HUDEP-2 (cell line): ENCODE results near the gene C3orf70.
"Not testable (repeated sequence)": the region's sequence is repeated elsewhere in the genome, so short reads cannot be mapped to it uniquely, and the experiment has no call there.

Experiments used
- DNase-seq, 76 experiments: peaks; one replicate each; lab custom pipeline; 2025; ENCODE audit not compliant: unreplicated experiment in 76 of 76; lab: John Stamatoyannopoulos, UW

Gene C3orf70

GRCh38 chr3:185151101-185151963 is 1.5 kb downstream of the C3orf70 start:
- no peak for DNase-seq

- no peak for DNase-seq
Measured at GRCh38 chr3:185150561-185150960, 2.3 kb downstream of the C3orf70 start.

GRCh38 chr3:185149591-185149990 is 3.3 kb downstream of the C3orf70 start:
- no peak for DNase-seq

- DNase-seq = no peak
Measured at GRCh38 chr3:185145511-185145910, 7.3 kb downstream of the C3orf70 start.

- no peak for DNase-seq
Measured at GRCh38 chr3:185144784-185145183, 8.1 kb downstream of the C3orf70 start.

- DNase-seq = no peak
Measured at GRCh38 chr3:185137821-185138220, 15.0 kb downstream of the C3orf70 start.

- no peak for DNase-seq
Measured at GRCh38 chr3:185134509-185134908, 18.4 kb downstream of the C3orf70 start.

- DNase-seq = no peak
Measured at GRCh38 chr3:185131602-185132256, 21.1 kb downstream of the C3orf70 start.

- DNase-seq = no peak
Measured at GRCh38 chr3:185129083-185129482, 23.8 kb downstream of the C3orf70 start.

GRCh38 chr3:185126201-185126600 is 26.7 kb downstream of the C3orf70 start:
- no peak for DNase-seq

- DNase-seq = no peak
Measured at GRCh38 chr3:185120126-185120525, 32.7 kb downstream of the C3orf70 start.

- DNase-seq = no peak
Measured at GRCh38 chr3:185115371-185115770, 37.5 kb downstream of the C3orf70 start.

GRCh38 chr3:185114756-185115155 is 38.1 kb downstream of the C3orf70 start:
- no peak for DNase-seq

- DNase-seq = no peak
Measured at GRCh38 chr3:185112186-185112585, 40.7 kb downstream of the C3orf70 start.

GRCh38 chr3:185109012-185109411 is 43.8 kb downstream of the C3orf70 start:
- DNase-seq = not testable (repeated sequence)

- not testable (repeated sequence) for DNase-seq
Measured at GRCh38 chr3:185106256-185106890, 46.5 kb downstream of the C3orf70 start.

- no peak for DNase-seq
Measured at GRCh38 chr3:185103359-185104127, 49.3 kb downstream of the C3orf70 start.

GRCh38 chr3:185094697-185095096 is 58.2 kb downstream of the C3orf70 start:
- DNase-seq = no peak

- no peak for DNase-seq
Measured at GRCh38 chr3:185093116-185093515, 59.7 kb downstream of the C3orf70 start.

- DNase-seq = no peak
Measured at GRCh38 chr3:185090811-185091210, 62.0 kb downstream of the C3orf70 start.

GRCh38 chr3:185089751-185090150 is 63.1 kb downstream of the C3orf70 start:
- DNase-seq = no peak
